ENCODE results near the gene HACE1. TPM values are rescaled to one million over a fixed set of nuclear protein-coding genes. Genes with fewer than 3 reads are reported as not detected.

HACE1 gene
- polyA plus RNA-seq, 3 donors: 2.7 to 3.9 (median 3.4) TPM

DNA sequence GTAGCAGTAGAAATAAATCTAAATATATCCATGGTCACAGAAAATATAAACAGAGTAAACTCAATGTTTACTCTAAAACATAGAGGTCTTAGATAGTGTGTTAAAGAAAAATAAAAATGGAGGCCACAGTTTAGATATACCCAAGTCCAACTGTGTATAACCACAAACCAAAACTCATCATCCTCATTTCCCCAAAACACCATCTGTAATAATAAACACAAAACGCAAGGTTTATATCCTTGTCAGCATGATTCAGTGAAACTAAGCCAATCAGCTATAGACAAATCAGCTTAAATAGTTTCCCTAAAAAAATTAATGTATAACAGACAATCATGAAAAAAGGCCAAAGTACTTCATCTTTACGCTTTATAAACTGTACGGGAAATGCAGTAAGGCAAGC, 2.7 kb upstream of the HACE1 start:
- peaks cover 2 to 19% (median 6%) of the 10 kb centered on the region in 3 donors for H3K27me3 Mint-ChIP-seq (ENCODE audit: low read depth in 3 of 3)
- Histone ChIP-seq H3K4me1 (ENCODE audit: control insufficient read depth in 1 of 2, insufficient read depth in 2 of 2, low read length in 2 of 2) (peaks cover 8 to 15% of the 10 kb centered on the region in 2 donors), H3K4me3 (replicated peaks in 1 of 3; ENCODE audit: low read depth in 2 of 3, low read length in 3 of 3) (no peak overlapping the region), H3K27ac (ENCODE audit: low read depth in 1 of 2, low read length in 2 of 2) (no peak overlapping the region), H3K4me2 (replicated peaks; ENCODE audit: extremely low read depth, low read length, poor library complexity, severe bottlenecking) (no peak overlapping the region), H3K27me3 (ENCODE audit: control insufficient read depth in 2 of 2, insufficient read depth in 2 of 2, low read length in 2 of 2) (peaks cover 0 to 2% of the 10 kb centered on the region in 2 donors), H3K36me3 (replicated peaks in 1 of 2; ENCODE audit: control insufficient read depth in 1 of 2, insufficient read depth in 2 of 2, low read length in 2 of 2) (no peaks in the 10 kb centered on the region), H2AFZ (ENCODE audit: insufficient read depth, low read depth, low read length, poor library complexity, severe bottlenecking) (peak overlapping the region; percentile 34), H3K79me2 (ENCODE audit: insufficient read depth, low read length) (peaks cover 12% of the 10 kb centered on the region), H4K20me1 (ENCODE audit: insufficient read depth, low read length) (no peaks in the 10 kb centered on the region), H3K9ac (ENCODE audit: insufficient read depth, low read length, poor library complexity, severe bottlenecking) (no peak overlapping the region), H3K9me3 (replicated peaks in 1 of 2; ENCODE audit: control insufficient read depth in 1 of 2, insufficient read depth in 1 of 2, low read length in 2 of 2) (no peaks in the 10 kb centered on the region)
- H3K4me3 Mint-ChIP-seq: no peak overlapping the region
- H3K36me3 Mint-ChIP-seq: no peaks in the 10 kb centered on the region
- no peak overlapping the region for H3K27ac Mint-ChIP-seq
- peaks cover 13% of the 10 kb centered on the region for H3K4me1 Mint-ChIP-seq
- TF ChIP-seq, protein P1, sequence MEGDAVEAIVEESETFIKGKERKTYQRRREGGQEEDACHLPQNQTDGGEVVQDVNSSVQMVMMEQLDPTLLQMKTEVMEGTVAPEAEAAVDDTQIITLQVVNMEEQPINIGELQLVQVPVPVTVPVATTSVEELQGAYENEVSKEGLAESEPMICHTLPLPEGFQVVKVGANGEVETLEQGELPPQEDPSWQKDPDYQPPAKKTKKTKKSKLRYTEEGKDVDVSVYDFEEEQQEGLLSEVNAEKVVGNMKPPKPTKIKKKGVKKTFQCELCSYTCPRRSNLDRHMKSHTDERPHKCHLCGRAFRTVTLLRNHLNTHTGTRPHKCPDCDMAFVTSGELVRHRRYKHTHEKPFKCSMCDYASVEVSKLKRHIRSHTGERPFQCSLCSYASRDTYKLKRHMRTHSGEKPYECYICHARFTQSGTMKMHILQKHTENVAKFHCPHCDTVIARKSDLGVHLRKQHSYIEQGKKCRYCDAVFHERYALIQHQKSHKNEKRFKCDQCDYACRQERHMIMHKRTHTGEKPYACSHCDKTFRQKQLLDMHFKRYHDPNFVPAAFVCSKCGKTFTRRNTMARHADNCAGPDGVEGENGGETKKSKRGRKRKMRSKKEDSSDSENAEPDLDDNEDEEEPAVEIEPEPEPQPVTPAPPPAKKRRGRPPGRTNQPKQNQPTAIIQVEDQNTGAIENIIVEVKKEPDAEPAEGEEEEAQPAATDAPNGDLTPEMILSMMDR (IDR thresholded peaks at IDR 0.05): no peak
- no peaks in the 10 kb centered on the region for H3K9me3 Mint-ChIP-seq
- no CpG with 5 or more reads among the region's 3 CpGs for WGBS (ENCODE audit: insufficient coverage)
- intact Hi-C loops (cut with micrococcal nuclease): no loop called here
- no peak for DNase-seq

DNA sequence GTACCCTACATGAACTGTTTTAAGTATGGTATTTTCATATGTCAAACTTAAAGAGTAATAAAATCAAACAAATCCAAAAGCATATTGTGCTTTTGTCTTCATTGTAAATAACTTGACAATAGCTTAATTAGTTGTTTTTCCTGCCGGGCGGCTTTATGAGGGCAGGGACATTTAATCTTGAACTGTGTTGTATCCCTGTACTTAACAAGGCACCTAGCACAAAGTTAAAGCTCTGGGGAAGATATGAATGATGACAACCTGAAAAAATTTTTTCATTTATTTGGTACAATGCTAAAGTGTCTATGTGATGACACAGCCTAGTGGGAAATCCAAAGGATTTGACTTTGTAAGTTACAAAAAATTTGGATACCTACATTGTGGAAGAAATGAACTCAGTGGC, 502 bp upstream of the HACE1 start:
- no peaks in the 10 kb centered on the region for H3K9me3 Mint-ChIP-seq
- Histone ChIP-seq H2AFZ (ENCODE audit: insufficient read depth, low read depth, low read length, poor library complexity, severe bottlenecking) (peak overlapping the region; percentile 95), H3K27me3 (ENCODE audit: control insufficient read depth in 2 of 2, insufficient read depth in 2 of 2, low read length in 2 of 2) (no peaks in the 10 kb centered on the region), H4K20me1 (ENCODE audit: insufficient read depth, low read length) (no peaks in the 10 kb centered on the region), H3K4me2 (replicated peaks; ENCODE audit: extremely low read depth, low read length, poor library complexity, severe bottlenecking) (peak overlapping the region; percentile 85), H3K9ac (ENCODE audit: insufficient read depth, low read length, poor library complexity, severe bottlenecking) (no peak overlapping the region), H3K4me1 (ENCODE audit: control insufficient read depth in 1 of 2, insufficient read depth in 2 of 2, low read length in 2 of 2) (peaks cover 8 to 15% of the 10 kb centered on the region in 2 donors), H3K36me3 (replicated peaks in 1 of 2; ENCODE audit: control insufficient read depth in 1 of 2, insufficient read depth in 2 of 2, low read length in 2 of 2) (no peaks in the 10 kb centered on the region), H3K9me3 (replicated peaks in 1 of 2; ENCODE audit: control insufficient read depth in 1 of 2, insufficient read depth in 1 of 2, low read length in 2 of 2) (no peaks in the 10 kb centered on the region), H3K79me2 (ENCODE audit: insufficient read depth, low read length) (peaks cover 12% of the 10 kb centered on the region), H3K27ac (ENCODE audit: low read depth in 1 of 2, low read length in 2 of 2) (no peak overlapping the region), H3K4me3 (replicated peaks in 1 of 3; ENCODE audit: low read depth in 2 of 3, low read length in 3 of 3) (peak overlapping the region in 2 of 3 experiments; percentile 74 to 80)
- peak overlapping the region; percentile 90 to 93 for H3K4me3 Mint-ChIP-seq
- H3K4me1 Mint-ChIP-seq: peaks cover 13% of the 10 kb centered on the region
- intact Hi-C loops (cut with micrococcal nuclease): no loop called here
- H3K27ac Mint-ChIP-seq: no peak overlapping the region
- H3K27me3 Mint-ChIP-seq (ENCODE audit: low read depth in 3 of 3): peaks cover 2 to 14% (median 6%) of the 10 kb centered on the region in 3 donors
- no peak for DNase-seq
- TF ChIP-seq, protein P1 (IDR thresholded peaks at IDR 0.05): no peak
- WGBS (ENCODE audit: insufficient coverage): no CpG with 5 or more reads among the region's 2 CpGs
- H3K36me3 Mint-ChIP-seq: no peaks in the 10 kb centered on the region

Measured in CD14-positive monocyte (primary cell).